C4-2B (cell line): ENCODE measurements around the gene ENPP6.

Source experiments
- CTCF ChIP-seq: fragments of 450-650 bp; conservative IDR thresholded peaks from 2 replicates; pipeline ENCODE4 v1.5.1; 2017; ENCODE audit warnings: mild to moderate bottlenecking
- ZFX ChIP-seq: fragments of 450-650 bp; IDR thresholded peaks from 2 replicates; pipeline ENCODE4 v1.6.1; 2017

DNA sequence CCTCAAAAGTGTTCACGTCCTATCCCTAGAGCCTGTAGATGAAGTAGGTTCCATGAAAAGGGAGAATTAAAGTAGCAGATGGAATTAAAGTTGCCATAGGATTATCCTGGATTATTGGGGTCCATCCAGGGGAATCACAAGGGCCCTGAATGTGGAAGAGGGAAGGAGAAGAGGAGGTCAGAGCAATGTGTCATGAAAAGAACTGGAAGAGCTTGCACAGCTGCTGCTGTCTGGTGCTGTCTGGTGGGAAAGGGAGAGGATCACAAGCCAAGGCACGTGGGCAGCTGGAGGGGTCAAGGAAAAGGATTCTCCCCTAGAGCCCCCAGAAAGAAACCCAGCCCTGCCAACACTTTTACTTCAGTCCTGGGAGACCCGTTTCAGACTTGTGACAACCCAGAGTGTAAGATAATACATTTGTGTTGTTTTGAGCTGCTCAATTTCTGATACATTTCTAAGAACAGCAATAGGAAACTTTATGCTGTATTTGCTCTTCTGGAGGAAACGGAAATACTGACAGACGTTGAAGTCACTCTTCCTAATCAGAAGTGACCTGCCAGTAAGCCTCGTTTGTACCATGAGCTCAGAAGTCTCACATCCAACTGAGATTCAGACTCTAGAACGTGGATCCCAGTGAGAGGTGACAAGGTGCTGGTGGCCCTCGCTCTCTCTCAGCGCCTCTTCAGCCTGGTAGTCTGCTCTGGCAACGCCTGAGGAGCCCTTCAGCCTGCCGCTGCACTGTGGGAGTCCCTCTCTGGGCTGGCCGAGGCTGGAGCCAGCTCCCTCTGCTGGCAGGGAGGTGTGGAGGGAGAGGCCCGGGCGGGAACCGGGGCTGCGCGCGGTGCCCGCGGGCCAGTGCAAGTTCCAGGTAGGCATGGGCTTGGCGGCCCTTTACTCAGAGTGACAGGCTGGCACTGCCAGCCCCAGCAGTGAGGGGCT is 34.7 kb upstream of the ENPP6 start:
- no peak for TF ChIP-seq CTCF
- no peak for TF ChIP-seq ZFX
